HL-60 (cell line): ENCODE measurements around the gene PRRG3.

ENCODE experiments used
- GABPA ChIP-seq: IDR thresholded peaks from 2 replicates; pipeline ENCODE4 v1.6.1; 2012; ENCODE audit warnings: low read depth
- POLR2AphosphoS5 ChIP-seq: IDR thresholded peaks from 2 replicates; pipeline ENCODE4 v1.6.1; 2012; ENCODE audit warnings: low read depth
- SPI1 ChIP-seq: IDR thresholded peaks from 2 replicates; pipeline ENCODE4 v1.6.1; 2012; ENCODE audit warnings: low read depth, mild to moderate bottlenecking, borderline replicate concordance
- TF ChIP-seq, protein P1 (sequence below): IDR thresholded peaks from 2 replicates; pipeline ENCODE4 v1.6.1; 2012; ENCODE audit warnings: low read depth; ENCODE audit not compliant: insufficient replicate concordance
- TF ChIP-seq, protein P2 (sequence below): IDR thresholded peaks from one replicate; pipeline ENCODE4 v1.5.1; 2011; ENCODE audit warnings: low read length, control low read depth, inconsistent platforms; ENCODE audit not compliant: insufficient read depth

DNA sequence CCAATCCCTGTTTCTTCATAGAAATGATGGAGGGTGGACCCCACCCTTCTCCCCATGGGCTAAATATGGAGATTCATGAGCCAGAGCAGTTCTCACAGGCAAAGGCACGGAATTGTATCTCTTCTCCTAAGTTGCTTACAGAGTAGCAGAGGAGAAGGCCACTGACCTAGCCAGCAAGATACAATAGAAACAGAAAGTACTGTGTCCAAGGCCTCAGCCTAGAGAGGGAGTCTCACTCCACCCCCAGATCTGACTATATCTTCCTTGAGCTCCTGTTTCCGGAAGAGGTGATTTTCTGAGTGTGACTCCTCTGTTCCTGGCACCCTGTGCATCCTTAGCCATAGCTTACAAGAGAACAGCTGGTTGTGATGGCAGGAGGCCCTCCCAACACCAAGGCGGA is 20.5 kb downstream of the PRRG3 start, which contains the start of gene FATE1:
- TF ChIP-seq GABPA: no peak
- TF ChIP-seq, protein P1, sequence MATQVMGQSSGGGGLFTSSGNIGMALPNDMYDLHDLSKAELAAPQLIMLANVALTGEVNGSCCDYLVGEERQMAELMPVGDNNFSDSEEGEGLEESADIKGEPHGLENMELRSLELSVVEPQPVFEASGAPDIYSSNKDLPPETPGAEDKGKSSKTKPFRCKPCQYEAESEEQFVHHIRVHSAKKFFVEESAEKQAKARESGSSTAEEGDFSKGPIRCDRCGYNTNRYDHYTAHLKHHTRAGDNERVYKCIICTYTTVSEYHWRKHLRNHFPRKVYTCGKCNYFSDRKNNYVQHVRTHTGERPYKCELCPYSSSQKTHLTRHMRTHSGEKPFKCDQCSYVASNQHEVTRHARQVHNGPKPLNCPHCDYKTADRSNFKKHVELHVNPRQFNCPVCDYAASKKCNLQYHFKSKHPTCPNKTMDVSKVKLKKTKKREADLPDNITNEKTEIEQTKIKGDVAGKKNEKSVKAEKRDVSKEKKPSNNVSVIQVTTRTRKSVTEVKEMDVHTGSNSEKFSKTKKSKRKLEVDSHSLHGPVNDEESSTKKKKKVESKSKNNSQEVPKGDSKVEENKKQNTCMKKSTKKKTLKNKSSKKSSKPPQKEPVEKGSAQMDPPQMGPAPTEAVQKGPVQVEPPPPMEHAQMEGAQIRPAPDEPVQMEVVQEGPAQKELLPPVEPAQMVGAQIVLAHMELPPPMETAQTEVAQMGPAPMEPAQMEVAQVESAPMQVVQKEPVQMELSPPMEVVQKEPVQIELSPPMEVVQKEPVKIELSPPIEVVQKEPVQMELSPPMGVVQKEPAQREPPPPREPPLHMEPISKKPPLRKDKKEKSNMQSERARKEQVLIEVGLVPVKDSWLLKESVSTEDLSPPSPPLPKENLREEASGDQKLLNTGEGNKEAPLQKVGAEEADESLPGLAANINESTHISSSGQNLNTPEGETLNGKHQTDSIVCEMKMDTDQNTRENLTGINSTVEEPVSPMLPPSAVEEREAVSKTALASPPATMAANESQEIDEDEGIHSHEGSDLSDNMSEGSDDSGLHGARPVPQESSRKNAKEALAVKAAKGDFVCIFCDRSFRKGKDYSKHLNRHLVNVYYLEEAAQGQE: no peak
- TF ChIP-seq, protein P2, sequence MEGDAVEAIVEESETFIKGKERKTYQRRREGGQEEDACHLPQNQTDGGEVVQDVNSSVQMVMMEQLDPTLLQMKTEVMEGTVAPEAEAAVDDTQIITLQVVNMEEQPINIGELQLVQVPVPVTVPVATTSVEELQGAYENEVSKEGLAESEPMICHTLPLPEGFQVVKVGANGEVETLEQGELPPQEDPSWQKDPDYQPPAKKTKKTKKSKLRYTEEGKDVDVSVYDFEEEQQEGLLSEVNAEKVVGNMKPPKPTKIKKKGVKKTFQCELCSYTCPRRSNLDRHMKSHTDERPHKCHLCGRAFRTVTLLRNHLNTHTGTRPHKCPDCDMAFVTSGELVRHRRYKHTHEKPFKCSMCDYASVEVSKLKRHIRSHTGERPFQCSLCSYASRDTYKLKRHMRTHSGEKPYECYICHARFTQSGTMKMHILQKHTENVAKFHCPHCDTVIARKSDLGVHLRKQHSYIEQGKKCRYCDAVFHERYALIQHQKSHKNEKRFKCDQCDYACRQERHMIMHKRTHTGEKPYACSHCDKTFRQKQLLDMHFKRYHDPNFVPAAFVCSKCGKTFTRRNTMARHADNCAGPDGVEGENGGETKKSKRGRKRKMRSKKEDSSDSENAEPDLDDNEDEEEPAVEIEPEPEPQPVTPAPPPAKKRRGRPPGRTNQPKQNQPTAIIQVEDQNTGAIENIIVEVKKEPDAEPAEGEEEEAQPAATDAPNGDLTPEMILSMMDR: no peak
- no peak for TF ChIP-seq POLR2AphosphoS5
- TF ChIP-seq SPI1: no peak
